ENCODE data around the gene GAS6.

GAS6 gene

DNA sequence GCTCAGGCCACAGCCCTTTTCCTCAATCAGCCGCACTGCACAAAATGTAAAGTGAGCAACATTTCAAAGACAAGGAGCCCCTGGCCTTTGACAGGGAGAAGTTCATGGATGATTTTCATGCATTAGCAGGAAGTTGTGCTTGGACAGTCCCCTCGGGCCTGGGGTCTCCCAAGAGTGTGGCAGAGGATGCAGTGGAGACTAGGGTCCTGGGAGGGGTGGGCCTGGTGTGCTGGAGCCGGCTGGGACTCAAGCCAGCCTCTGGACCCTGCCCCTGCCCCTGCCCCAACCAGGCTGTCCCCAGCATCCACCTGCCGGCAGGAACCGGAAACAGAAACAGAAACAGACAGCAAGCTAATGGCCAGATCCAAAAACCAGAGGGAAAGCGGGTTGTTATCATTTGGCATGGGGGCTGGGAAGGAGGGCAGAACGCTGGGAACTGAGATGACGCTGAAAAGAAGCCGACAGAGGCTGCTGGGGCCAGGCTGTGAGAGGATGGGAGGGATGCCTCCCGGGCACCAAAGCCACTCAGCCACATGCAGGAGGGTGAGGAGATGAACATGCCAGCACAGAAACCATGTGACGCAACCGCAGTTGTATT is 2.3 kb downstream of the GAS6 start:
- no peak overlapping the region for H3K4ac ChIP-seq (ENCODE audit: low read depth, low read length)
- H3K18ac ChIP-seq (ENCODE audit: low read length) = no peak overlapping the region
- H3K27ac ChIP-seq (ENCODE audit: low read depth, low read length) = no peak overlapping the region
- WGBS (ENCODE audit: extremely low coverage, insufficient coverage, insufficient read length) = no CpG with 5 or more reads among the region's 12 CpGs
- H3K9me3 ChIP-seq (ENCODE audit: insufficient read depth, low read depth, low read length) = peaks cover 6% of the 10 kb centered on the region
- H2AK5ac ChIP-seq (ENCODE audit: low read length) = peak overlapping the region; percentile 57
- H3K14ac ChIP-seq (ENCODE audit: low read length) = peak overlapping the region; percentile 7
- peaks cover 5% of the 10 kb centered on the region for H3K79me1 ChIP-seq (ENCODE audit: low read length)
- no peak overlapping the region for H3K9ac ChIP-seq (ENCODE audit: low read length)
- no peak overlapping the region for H2BK120ac ChIP-seq (ENCODE audit: insufficient read depth, low read length, poor library complexity)
- no peak overlapping the region for H2BK12ac ChIP-seq (ENCODE audit: low read length)
- no peak for DNase-seq
- no peak overlapping the region for H4K12ac ChIP-seq (ENCODE audit: low read depth, low read length)
- H2BK5ac ChIP-seq (ENCODE audit: low read depth, low read length, poor library complexity) = no peak overlapping the region
- no peak overlapping the region for H3K23ac ChIP-seq (ENCODE audit: low read length)
- no peak overlapping the region for H4K91ac ChIP-seq (ENCODE audit: low read depth, low read length)
- peaks cover 4% of the 10 kb centered on the region for H3K79me2 ChIP-seq (ENCODE audit: control insufficient read depth, insufficient read depth, low read length, poor library complexity)
- peaks cover 21 to 26% of the 10 kb centered on the region in 2 experiments for H3K4me1 ChIP-seq (ENCODE audit: control insufficient read depth in 1 of 2, insufficient read depth in 2 of 2, low read length in 2 of 2)
- no peak overlapping the region for H3K4me3 ChIP-seq (ENCODE audit: low read depth, low read length)
- H3K36me3 ChIP-seq (ENCODE audit: control insufficient read depth in 1 of 2, insufficient read depth in 2 of 2, low read length in 2 of 2) = no peaks in the 10 kb centered on the region
- peaks cover 20% of the 10 kb centered on the region for H3K27me3 ChIP-seq (ENCODE audit: insufficient read depth, low read length)
- no peak overlapping the region for H4K8ac ChIP-seq (ENCODE audit: low read depth, low read length)
- H2AFZ ChIP-seq (ENCODE audit: insufficient read depth, low read length, poor library complexity) = no peak overlapping the region
- no peak overlapping the region for H3K4me2 ChIP-seq (ENCODE audit: low read length)

DNA sequence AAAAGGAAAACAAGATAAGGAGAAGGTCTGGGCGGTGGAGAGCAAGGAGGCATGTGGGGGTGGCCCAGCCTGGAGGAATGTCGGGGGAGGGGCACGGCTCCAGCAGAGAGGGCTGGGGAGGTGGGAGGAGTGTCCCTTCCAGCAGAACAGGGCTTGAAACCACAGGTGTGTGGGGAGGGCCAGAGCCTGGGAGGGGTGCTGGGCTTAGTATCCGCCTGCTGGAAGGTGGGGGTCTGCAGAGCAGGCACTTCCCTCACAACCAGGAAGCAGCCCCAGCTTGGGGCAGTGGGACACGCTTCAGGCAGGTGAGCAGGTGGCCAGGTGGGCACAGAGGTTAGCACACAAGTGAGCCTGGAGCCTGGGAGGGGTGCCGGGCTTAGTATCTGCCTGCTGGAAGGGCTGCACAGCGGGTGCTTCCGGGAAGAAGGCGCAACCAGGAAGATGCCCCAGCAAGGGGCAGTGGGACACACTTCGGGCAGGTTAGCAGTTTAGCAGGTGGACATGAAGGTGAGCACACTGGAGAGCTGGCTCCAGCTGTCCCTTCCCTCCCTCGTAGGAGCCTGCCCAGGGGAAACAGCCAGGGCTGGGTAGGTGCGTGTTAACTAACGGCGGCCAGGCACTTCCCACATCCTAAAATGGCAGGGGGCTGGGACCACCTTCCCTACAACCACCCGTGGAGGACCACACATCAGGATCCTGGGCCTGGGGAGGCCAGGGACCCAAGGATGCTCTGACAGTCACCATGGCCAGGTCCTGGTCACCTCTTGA is 3.0 kb downstream of the GAS6 start:
- Histone ChIP-seq H3K4me1 (ENCODE audit: control insufficient read depth in 1 of 2, insufficient read depth in 2 of 2, low read length in 2 of 2) (peaks cover 21 to 26% of the 10 kb centered on the region in 2 experiments), H4K12ac (ENCODE audit: low read depth, low read length) (no peak overlapping the region), H3K14ac (ENCODE audit: low read length) (peak overlapping the region; percentile 7), H3K27ac (ENCODE audit: low read depth, low read length) (no peak overlapping the region), H4K91ac (ENCODE audit: low read depth, low read length) (no peak overlapping the region), H2AFZ (ENCODE audit: insufficient read depth, low read length, poor library complexity) (no peak overlapping the region), H3K4me3 (ENCODE audit: low read depth, low read length) (no peak overlapping the region), H3K79me2 (ENCODE audit: control insufficient read depth, insufficient read depth, low read length, poor library complexity) (peaks cover 4% of the 10 kb centered on the region), H3K4me2 (ENCODE audit: low read length) (no peak overlapping the region), H3K9me3 (ENCODE audit: insufficient read depth, low read depth, low read length) (peaks cover 6% of the 10 kb centered on the region), H3K27me3 (ENCODE audit: insufficient read depth, low read length) (peaks cover 20% of the 10 kb centered on the region), H2AK5ac (ENCODE audit: low read length) (peak overlapping the region; percentile 57), H2BK120ac (ENCODE audit: insufficient read depth, low read length, poor library complexity) (no peak overlapping the region), H2BK12ac (ENCODE audit: low read length) (peak overlapping the region; percentile 12), H2BK5ac (ENCODE audit: low read depth, low read length, poor library complexity) (no peak overlapping the region), H3K18ac (ENCODE audit: low read length) (peak overlapping the region; percentile 66), H4K8ac (ENCODE audit: low read depth, low read length) (no peak overlapping the region), H3K36me3 (ENCODE audit: control insufficient read depth in 1 of 2, insufficient read depth in 2 of 2, low read length in 2 of 2) (no peaks in the 10 kb centered on the region), H3K79me1 (ENCODE audit: low read length) (peaks cover 5% of the 10 kb centered on the region), H3K23ac (ENCODE audit: low read length) (no peak overlapping the region), H3K9ac (ENCODE audit: low read length) (no peak overlapping the region), H3K4ac (ENCODE audit: low read depth, low read length) (no peak overlapping the region)
- no CpG with 5 or more reads among the region's 15 CpGs for WGBS (ENCODE audit: extremely low coverage, insufficient coverage, insufficient read length)
- DNase-seq = no peak

DNA sequence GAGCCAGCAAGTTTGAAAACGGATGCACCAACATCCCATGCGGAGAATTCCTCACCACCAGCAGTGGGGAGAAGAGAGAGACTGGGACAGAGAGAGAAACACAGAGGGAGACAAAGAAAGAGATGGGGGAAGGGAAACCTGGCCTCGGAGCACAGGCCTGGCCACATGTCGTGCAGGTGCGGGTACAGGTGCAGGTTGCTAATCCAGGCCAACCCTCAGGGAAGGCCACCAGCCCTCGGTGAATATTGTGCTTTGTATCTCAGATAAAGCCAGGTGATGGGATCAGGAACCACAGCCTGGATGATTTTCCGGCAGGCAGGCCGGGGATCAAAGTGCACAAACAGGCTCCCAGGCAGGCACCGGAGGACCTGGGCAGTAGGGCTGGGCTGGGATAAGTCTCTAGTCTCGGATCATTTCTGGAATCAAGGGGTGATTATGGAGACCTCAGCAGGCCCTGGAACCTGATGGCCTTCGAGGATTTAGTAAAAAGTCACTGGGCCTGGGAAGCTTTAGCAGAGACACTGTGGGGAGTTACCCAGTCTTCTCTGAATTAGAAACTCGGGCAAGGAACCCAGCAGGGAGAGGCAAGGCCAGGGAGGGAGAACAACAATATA is 3.7 kb downstream of the GAS6 start:
- no peak overlapping the region for H3K18ac ChIP-seq (ENCODE audit: low read length)
- no peaks in the 10 kb centered on the region for H3K36me3 ChIP-seq (ENCODE audit: control insufficient read depth in 1 of 2, insufficient read depth in 2 of 2, low read length in 2 of 2)
- no CpG with 5 or more reads among the region's 12 CpGs for WGBS (ENCODE audit: extremely low coverage, insufficient coverage, insufficient read length)
- DNase-seq = no peak
- H2AFZ ChIP-seq (ENCODE audit: insufficient read depth, low read length, poor library complexity) = no peak overlapping the region
- H4K91ac ChIP-seq (ENCODE audit: low read depth, low read length) = no peak overlapping the region
- H3K27me3 ChIP-seq (ENCODE audit: insufficient read depth, low read length) = peaks cover 20% of the 10 kb centered on the region
- no peak overlapping the region for H3K9ac ChIP-seq (ENCODE audit: low read length)
- no peak overlapping the region for H3K14ac ChIP-seq (ENCODE audit: low read length)
- no peak overlapping the region for H2BK5ac ChIP-seq (ENCODE audit: low read depth, low read length, poor library complexity)
- H2BK12ac ChIP-seq (ENCODE audit: low read length) = no peak overlapping the region
- H3K27ac ChIP-seq (ENCODE audit: low read depth, low read length) = peak overlapping the region; percentile 31
- H4K12ac ChIP-seq (ENCODE audit: low read depth, low read length) = no peak overlapping the region
- H2BK120ac ChIP-seq (ENCODE audit: insufficient read depth, low read length, poor library complexity) = no peak overlapping the region
- H2AK5ac ChIP-seq (ENCODE audit: low read length) = no peak overlapping the region
- H3K4ac ChIP-seq (ENCODE audit: low read depth, low read length) = no peak overlapping the region
- H3K23ac ChIP-seq (ENCODE audit: low read length) = no peak overlapping the region
- peaks cover 21 to 26% of the 10 kb centered on the region in 2 experiments for H3K4me1 ChIP-seq (ENCODE audit: control insufficient read depth in 1 of 2, insufficient read depth in 2 of 2, low read length in 2 of 2)
- no peak overlapping the region for H3K4me2 ChIP-seq (ENCODE audit: low read length)
- peaks cover 4% of the 10 kb centered on the region for H3K79me2 ChIP-seq (ENCODE audit: control insufficient read depth, insufficient read depth, low read length, poor library complexity)
- no peak overlapping the region for H3K4me3 ChIP-seq (ENCODE audit: low read depth, low read length)
- peaks cover 5% of the 10 kb centered on the region for H3K79me1 ChIP-seq (ENCODE audit: low read length)
- peaks cover 6% of the 10 kb centered on the region for H3K9me3 ChIP-seq (ENCODE audit: insufficient read depth, low read depth, low read length)
- H4K8ac ChIP-seq (ENCODE audit: low read depth, low read length) = peak overlapping the region; percentile 18

DNA sequence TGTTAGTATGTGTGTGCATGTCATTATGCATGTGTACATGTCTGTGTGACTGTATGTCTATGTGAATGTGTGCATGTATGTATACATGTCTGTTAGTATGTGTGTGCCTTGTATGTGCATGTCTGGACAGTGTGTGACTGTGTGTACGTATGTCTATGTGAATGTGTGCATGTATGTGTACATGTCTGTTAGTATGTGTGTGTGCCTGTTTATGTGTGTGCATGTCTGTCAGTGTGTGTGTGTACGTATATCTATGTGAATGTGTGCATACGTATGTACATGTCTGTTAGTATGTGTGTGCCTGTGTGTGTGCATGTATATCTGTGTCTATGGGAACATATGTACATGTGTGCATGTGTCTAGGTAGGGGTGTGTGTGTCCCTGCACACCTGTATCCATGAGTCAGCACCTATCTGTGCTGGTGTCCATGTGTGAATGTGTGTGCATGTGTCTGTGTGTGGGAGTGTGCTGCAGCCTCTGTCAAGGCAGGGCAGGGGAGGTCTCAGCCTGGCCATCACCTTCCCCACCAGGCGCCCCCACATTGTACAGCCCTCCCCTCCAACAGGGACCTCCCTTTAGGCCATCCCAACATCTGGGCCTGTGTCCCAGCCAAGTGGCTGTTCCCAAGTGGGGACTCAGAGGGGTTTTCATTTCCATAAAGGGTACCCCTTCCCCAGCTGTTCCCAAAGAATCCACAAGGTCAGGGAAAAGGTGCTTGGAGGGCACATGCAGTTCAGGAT is 4.4 kb downstream of the GAS6 start:
- Histone ChIP-seq H3K79me1 (ENCODE audit: low read length) (peaks cover 5% of the 10 kb centered on the region), H3K23ac (ENCODE audit: low read length) (no peak overlapping the region), H4K91ac (ENCODE audit: low read depth, low read length) (no peak overlapping the region), H2BK5ac (ENCODE audit: low read depth, low read length, poor library complexity) (no peak overlapping the region), H4K8ac (ENCODE audit: low read depth, low read length) (no peak overlapping the region), H3K4me3 (ENCODE audit: low read depth, low read length) (peak overlapping the region; percentile 11), H3K79me2 (ENCODE audit: control insufficient read depth, insufficient read depth, low read length, poor library complexity) (peaks cover 4% of the 10 kb centered on the region), H3K9ac (ENCODE audit: low read length) (no peak overlapping the region), H2AFZ (ENCODE audit: insufficient read depth, low read length, poor library complexity) (no peak overlapping the region), H2AK5ac (ENCODE audit: low read length) (no peak overlapping the region), H3K4me2 (ENCODE audit: low read length) (no peak overlapping the region), H3K18ac (ENCODE audit: low read length) (no peak overlapping the region), H2BK12ac (ENCODE audit: low read length) (no peak overlapping the region), H3K4me1 (ENCODE audit: control insufficient read depth in 1 of 2, insufficient read depth in 2 of 2, low read length in 2 of 2) (peaks cover 21 to 25% of the 10 kb centered on the region in 2 experiments), H3K36me3 (ENCODE audit: control insufficient read depth in 1 of 2, insufficient read depth in 2 of 2, low read length in 2 of 2) (no peaks in the 10 kb centered on the region), H2BK120ac (ENCODE audit: insufficient read depth, low read length, poor library complexity) (no peak overlapping the region), H3K9me3 (ENCODE audit: insufficient read depth, low read depth, low read length) (peaks cover 6% of the 10 kb centered on the region), H3K14ac (ENCODE audit: low read length) (no peak overlapping the region), H3K27ac (ENCODE audit: low read depth, low read length) (no peak overlapping the region), H4K12ac (ENCODE audit: low read depth, low read length) (no peak overlapping the region), H3K4ac (ENCODE audit: low read depth, low read length) (no peak overlapping the region), H3K27me3 (ENCODE audit: insufficient read depth, low read length) (peaks cover 15% of the 10 kb centered on the region)
- WGBS (ENCODE audit: extremely low coverage, insufficient coverage, insufficient read length) = no CpG with 5 or more reads among the region's 4 CpGs
- no peak for DNase-seq

All from trophoblast cell (in vitro differentiated cells and primary cell).